OCI-LY7 (cell line): Measurements from ENCODE around the gene GCNT4. TPM values are rescaled to one million over a fixed set of nuclear protein-coding genes. Genes with fewer than 3 reads are reported as not detected.

ENCODE experiments used
- BruUV-seq: library from RNA; stranded (reverse); fragments of 400-500 nt; replicated peaks from 2 replicates; lab custom pipeline; 2021; lab: Mats Ljungman, UMichigan
- CTCF ChIA-PET: fragments of 300-600 bp; sonication (Branson Sonifier 250); formaldehyde crosslinking; loops from one replicate; lab custom pipeline; 2022; ENCODE audit warnings: antibody characterized with exemption; ENCODE audit not compliant: unreplicated experiment; lab: Charles Lee
- POLR2A ChIA-PET: fragments of 300-600 bp; sonication (Branson Sonifier 250); formaldehyde crosslinking; loops from one replicate; lab custom pipeline; 2022; ENCODE audit warnings: antibody characterized with exemption; lab: Charles Lee
- DNase-seq: peaks from one replicate; pipeline ENCODE4 v3.0.0-alpha.2; 2015; ENCODE audit warnings: low spot score
- H2AFZ ChIP-seq: fragments of 200-600 bp; sonication (generic), shearing (Covaris generic); 2 replicates; pipeline ENCODE4 v1.6.1; 2014; ENCODE audit warnings: mild to moderate bottlenecking, antibody characterized with exemption, low read length, moderate library complexity
- H3K27ac ChIP-seq: fragments of 200-600 bp; sonication (generic); 2 replicates; pipeline ENCODE4 v1.5.1; 2014; ENCODE audit warnings: mixed run types, low read depth, mild to moderate bottlenecking, moderate library complexity, low read length, inconsistent platforms; ENCODE audit not compliant: poor library complexity, severe bottlenecking
- H3K36me3 ChIP-seq: fragments of 200-600 bp; sonication (generic); 2 replicates; pipeline ENCODE4 v1.6.1; 2014; ENCODE audit warnings: mild to moderate bottlenecking, antibody characterized with exemption, low read length, moderate library complexity, mixed read lengths; ENCODE audit not compliant: insufficient read depth
- H3K4me1 ChIP-seq: fragments of 200-600 bp; sonication (generic); 2 replicates; pipeline ENCODE4 v1.5.1; 2014; ENCODE audit warnings: mild to moderate bottlenecking, low read length; ENCODE audit not compliant: insufficient read depth, poor library complexity, severe bottlenecking
- H3K4me2 ChIP-seq: fragments of 200-600 bp; sonication (generic); 2 replicates; pipeline ENCODE4 v1.6.1; 2014; ENCODE audit warnings: mild to moderate bottlenecking, low read length
- H3K4me3 ChIP-seq: fragments of 200-600 bp; sonication (generic); 2 replicates; pipeline ENCODE4 v1.5.1; 2014; ENCODE audit warnings: mild to moderate bottlenecking, low read depth, low read length; ENCODE audit not compliant: poor library complexity, severe bottlenecking
- H3K79me2 ChIP-seq: fragments of 200-600 bp; sonication (generic); 2 replicates; pipeline ENCODE4 v1.6.1; 2016; ENCODE audit warnings: low read depth, mild to moderate bottlenecking, low read length, moderate library complexity, mixed read lengths; ENCODE audit not compliant: insufficient read depth
- H3K9me2 ChIP-seq: fragments of 200-600 bp; sonication (generic); 2 replicates; pipeline ENCODE4 v1.6.1; 2016; ENCODE audit warnings: mild to moderate bottlenecking, low read length, mixed read lengths; ENCODE audit not compliant: insufficient read depth
- H3K9me3 ChIP-seq: fragments of 200-600 bp; sonication (generic); 2 replicates; pipeline ENCODE4 v1.6.1; 2014; ENCODE audit warnings: mild to moderate bottlenecking, mixed run types, low read length, mixed read lengths
- H4K20me1 ChIP-seq: fragments of 200-600 bp; sonication (generic); 2 replicates; pipeline ENCODE4 v1.6.1; 2014; ENCODE audit warnings: mild to moderate bottlenecking, antibody characterized with exemption, low read length, moderate library complexity, mixed read lengths; ENCODE audit not compliant: insufficient read depth
- EZH2phosphoT487 ChIP-seq: fragments of 200-600 bp; sonication (generic); IDR thresholded peaks from 2 replicates; pipeline ENCODE4 v1.6.1; 2018; ENCODE audit warnings: low read depth, borderline replicate concordance, mild to moderate bottlenecking, mixed run types, antibody characterized with exemption, low read length, moderate library complexity, mixed read lengths
- intact Hi-C: fragments of 100-400 bp; cut with micrococcal nuclease; formaldehyde crosslinking; loops from one replicate; pipeline ENCODE4 v1.10.0; 2022; ENCODE audit not compliant: unreplicated experiment
- total RNA-seq, 2 experiments: library from RNA; depleted of rRNA in 1 of 2; stranded (reverse); fragments of >200 nt in 1 of 2; shearing (Covaris generic) in 1 of 2; gene quantifications; 2 replicates each; pipeline ENCODE4 v1.2.3, GENCODE V29; 2014 to 2022
- TF ChIP-seq, protein P1 (sequence below): fragments of 200-600 bp; sonication (generic); conservative IDR thresholded peaks from 2 replicates; pipeline ENCODE4 v1.5.1; 2014; ENCODE audit warnings: mild to moderate bottlenecking, antibody characterized with exemption, low read length, moderate library complexity, mixed read lengths

The GCNT4 gene
- total RNA-seq, 2 experiments from 2014 or later, result not detected

DNA sequence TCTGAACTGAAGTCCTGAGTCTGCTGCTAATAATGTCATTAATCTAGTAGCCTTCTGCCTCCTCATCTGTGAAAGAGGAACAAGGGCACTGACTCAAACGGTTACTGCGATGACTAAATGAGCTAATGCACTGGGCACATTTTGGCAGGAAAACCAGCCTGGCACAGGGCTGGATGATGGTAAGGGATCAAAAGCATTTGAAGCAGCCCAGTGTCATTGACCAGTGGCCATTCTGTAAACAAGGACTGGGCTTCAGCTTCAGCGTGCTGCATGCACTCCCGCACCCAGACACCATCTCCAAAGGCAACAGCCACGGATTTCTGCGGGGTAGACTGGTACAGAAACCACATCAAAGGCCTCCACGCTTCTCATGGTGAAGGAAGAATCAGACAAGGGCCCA is 8.0 kb downstream of the GCNT4 start:
- H3K79me2 ChIP-seq, result no peaks in the 10 kb centered on the region
- H4K20me1 ChIP-seq, result no peaks in the 10 kb centered on the region
- H3K4me2 ChIP-seq, result no peak overlapping the region
- no peaks in the 10 kb centered on the region for H3K4me1 ChIP-seq
- H3K27ac ChIP-seq, result no peak overlapping the region
- H2AFZ ChIP-seq, result no peak overlapping the region
- ChIA-PET POLR2A (interaction anchor here (0.5 kb wide), 1 partner anchor 884 kb away, joined by 3 read pairs; no protein-coding TSS in a partner anchor), CTCF (no interaction called here)
- no peak for TF ChIP-seq EZH2phosphoT487
- TF ChIP-seq, protein P1, sequence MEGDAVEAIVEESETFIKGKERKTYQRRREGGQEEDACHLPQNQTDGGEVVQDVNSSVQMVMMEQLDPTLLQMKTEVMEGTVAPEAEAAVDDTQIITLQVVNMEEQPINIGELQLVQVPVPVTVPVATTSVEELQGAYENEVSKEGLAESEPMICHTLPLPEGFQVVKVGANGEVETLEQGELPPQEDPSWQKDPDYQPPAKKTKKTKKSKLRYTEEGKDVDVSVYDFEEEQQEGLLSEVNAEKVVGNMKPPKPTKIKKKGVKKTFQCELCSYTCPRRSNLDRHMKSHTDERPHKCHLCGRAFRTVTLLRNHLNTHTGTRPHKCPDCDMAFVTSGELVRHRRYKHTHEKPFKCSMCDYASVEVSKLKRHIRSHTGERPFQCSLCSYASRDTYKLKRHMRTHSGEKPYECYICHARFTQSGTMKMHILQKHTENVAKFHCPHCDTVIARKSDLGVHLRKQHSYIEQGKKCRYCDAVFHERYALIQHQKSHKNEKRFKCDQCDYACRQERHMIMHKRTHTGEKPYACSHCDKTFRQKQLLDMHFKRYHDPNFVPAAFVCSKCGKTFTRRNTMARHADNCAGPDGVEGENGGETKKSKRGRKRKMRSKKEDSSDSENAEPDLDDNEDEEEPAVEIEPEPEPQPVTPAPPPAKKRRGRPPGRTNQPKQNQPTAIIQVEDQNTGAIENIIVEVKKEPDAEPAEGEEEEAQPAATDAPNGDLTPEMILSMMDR, result no peak
- H3K9me3 ChIP-seq, result no peaks in the 10 kb centered on the region
- intact Hi-C loops, result no loop called here
- no peaks in the 10 kb centered on the region for H3K36me3 ChIP-seq
- H3K4me3 ChIP-seq, result no peak overlapping the region
- no peaks in the 10 kb centered on the region for H3K9me2 ChIP-seq
- no peak for DNase-seq
- no TSS peak for BruUV-seq

DNA sequence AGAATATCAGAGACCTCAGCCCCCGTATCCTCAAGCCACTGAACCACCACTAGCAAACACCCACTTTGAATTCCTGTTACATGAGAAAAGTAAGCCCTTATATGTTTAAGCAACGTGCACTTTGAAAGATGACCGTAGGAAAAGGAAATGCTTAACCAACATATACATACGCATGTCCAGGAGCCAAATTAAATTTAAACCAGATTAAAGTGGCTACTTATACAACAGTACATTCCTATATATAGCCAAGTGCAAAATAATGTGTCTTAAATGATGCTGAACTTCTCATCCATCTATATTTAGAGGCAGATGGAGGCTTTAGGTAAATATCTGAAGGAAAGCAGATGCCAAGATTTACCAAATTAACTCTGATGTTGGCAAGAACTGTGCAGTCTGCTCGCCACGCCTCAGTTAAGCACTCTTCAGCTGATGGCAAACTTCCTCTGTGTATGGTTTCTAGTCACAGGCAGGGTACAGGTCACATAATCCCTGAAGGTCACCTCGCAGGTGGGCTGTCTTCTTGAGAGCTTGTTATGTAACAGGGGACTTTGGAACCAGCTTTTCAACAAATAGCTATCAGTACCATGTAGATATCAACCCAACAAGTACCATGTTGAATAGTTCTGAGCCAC is 8.6 kb downstream of the GCNT4 start:
- TF ChIP-seq, protein P1, result no peak
- TF ChIP-seq EZH2phosphoT487, result no peak
- no peaks in the 10 kb centered on the region for H4K20me1 ChIP-seq
- no peaks in the 10 kb centered on the region for H3K9me3 ChIP-seq
- H3K4me1 ChIP-seq, result no peaks in the 10 kb centered on the region
- H2AFZ ChIP-seq, result no peak overlapping the region
- no peaks in the 10 kb centered on the region for H3K9me2 ChIP-seq
- intact Hi-C loops, result no loop called here
- BruUV-seq, result no TSS peak
- H3K4me3 ChIP-seq, result no peak overlapping the region
- no peaks in the 10 kb centered on the region for H3K36me3 ChIP-seq
- CTCF ChIA-PET, result no interaction called here
- no peaks in the 10 kb centered on the region for H3K79me2 ChIP-seq
- POLR2A ChIA-PET, result no interaction called here
- no peak overlapping the region for H3K27ac ChIP-seq
- no peak overlapping the region for H3K4me2 ChIP-seq
- DNase-seq, result no peak

DNA sequence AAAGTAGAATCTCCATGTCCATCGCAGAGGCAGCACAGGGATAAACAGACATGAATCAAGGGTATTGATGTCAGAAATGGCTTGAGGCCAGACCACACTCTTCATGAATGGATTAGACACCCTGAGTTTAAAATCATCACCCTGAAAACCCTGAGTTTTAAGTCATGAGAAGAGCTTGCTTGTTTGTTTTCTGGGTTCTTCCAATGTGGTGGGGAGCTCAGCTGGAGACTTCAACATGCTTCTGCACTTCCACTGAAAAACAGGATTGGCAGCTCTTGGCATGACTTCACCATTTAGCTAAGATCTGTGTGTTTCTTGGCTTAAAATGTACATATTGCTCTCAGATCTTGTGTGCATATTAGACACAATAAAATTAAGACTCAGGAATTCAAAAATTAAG is 9.8 kb downstream of the GCNT4 start:
- H3K4me3 ChIP-seq, result no peak overlapping the region
- no peaks in the 10 kb centered on the region for H4K20me1 ChIP-seq
- H3K9me3 ChIP-seq, result no peaks in the 10 kb centered on the region
- no peaks in the 10 kb centered on the region for H3K9me2 ChIP-seq
- H3K36me3 ChIP-seq, result no peaks in the 10 kb centered on the region
- TF ChIP-seq EZH2phosphoT487, result no peak
- TF ChIP-seq, protein P1, result no peak
- CTCF ChIA-PET, result no interaction called here
- H2AFZ ChIP-seq, result no peak overlapping the region
- POLR2A ChIA-PET, result no interaction called here
- DNase-seq, result no peak
- no peak overlapping the region for H3K4me2 ChIP-seq
- intact Hi-C loops, result no loop called here
- BruUV-seq, result no TSS peak
- H3K27ac ChIP-seq, result no peak overlapping the region
- no peaks in the 10 kb centered on the region for H3K4me1 ChIP-seq
- no peaks in the 10 kb centered on the region for H3K79me2 ChIP-seq
